ENCODE data around the gene CBL.

- no peak for TF ChIP-seq CTCF (conservative IDR thresholded peaks at IDR 0.05)
- TF ChIP-seq ZFX (IDR thresholded peaks at IDR 0.05) = no peak
These were observed 2.1 kb upstream of the CBL start for GRCh38 chr11:119204066-119204465.
